Nephron (organoid): ENCODE data around the gene TUBA3C.
"Not testable (repeated sequence)": the region's sequence is repeated elsewhere in the genome, so short reads cannot be mapped to it uniquely, and the experiment has no call there.

Experiments used
- H3K27ac Mint-ChIP-seq, 3 experiments: 2 replicates each; pipeline ENCODE4 v1.8.0; 2020; ENCODE audit warnings: mixed read lengths in 3 of 3, mild to moderate bottlenecking in 2 of 3, moderate library complexity in 1 of 3
- H3K27me3 Mint-ChIP-seq: 2 replicates; pipeline ENCODE4 v1.8.0; 2021; ENCODE audit warnings: low read depth, mild to moderate bottlenecking, moderate library complexity, mixed read lengths
- H3K36me3 Mint-ChIP-seq: 2 replicates; pipeline ENCODE4 v1.8.0; 2020; ENCODE audit warnings: low read depth, mixed read lengths
- H3K4me1 Mint-ChIP-seq: 2 replicates; pipeline ENCODE4 v1.8.0; 2020; ENCODE audit warnings: mixed read lengths
- H3K4me3 Mint-ChIP-seq, 3 experiments: 2 replicates each; pipeline ENCODE4 v1.8.0; 2020; ENCODE audit warnings: mild to moderate bottlenecking in 3 of 3, mixed read lengths in 3 of 3, moderate library complexity in 2 of 3
- H3K9me3 Mint-ChIP-seq: 2 replicates; pipeline ENCODE4 v1.8.0; 2020; ENCODE audit warnings: mixed read lengths
- CTCF ChIP-seq, 3 experiments: fragments of 200-600 bp; sonication (generic); IDR thresholded peaks; one replicate each; pipeline ENCODE4 v1.5.0; 2021; ENCODE audit warnings: antibody characterized with exemption in 3 of 3; ENCODE audit not compliant: unreplicated experiment in 3 of 3

The TUBA3C gene

GRCh38 chr13:19184176-19184575, 2.6 kb upstream of the TUBA3C start:
- Mint-ChIP-seq H3K4me1 (no peaks in the 10 kb centered on the region), H3K27me3 (no peaks in the 10 kb centered on the region), H3K27ac (no peak overlapping the region), H3K36me3 (peaks cover 3% of the 10 kb centered on the region), H3K9me3 (peaks cover 60% of the 10 kb centered on the region), H3K4me3 (no peak overlapping the region)
- no peak for TF ChIP-seq CTCF (IDR thresholded peaks at IDR 0.05; ENCODE audit: unreplicated experiment in 3 of 3)

GRCh38 chr13:19183676-19184075, 2.1 kb upstream of the TUBA3C start:
- TF ChIP-seq CTCF (IDR thresholded peaks at IDR 0.05; ENCODE audit: unreplicated experiment in 3 of 3), result no peak
- Mint-ChIP-seq H3K27me3 (no peaks in the 10 kb centered on the region), H3K4me1 (no peaks in the 10 kb centered on the region), H3K27ac (no peak overlapping the region), H3K9me3 (peaks cover 62% of the 10 kb centered on the region), H3K36me3 (peaks cover 3% of the 10 kb centered on the region), H3K4me3 (no peak overlapping the region)

GRCh38 chr13:19182536-19182935, 912 bp upstream of the TUBA3C start:
- no peak for TF ChIP-seq CTCF (IDR thresholded peaks at IDR 0.05; ENCODE audit: unreplicated experiment in 3 of 3)
- no peak overlapping the region for H3K27ac Mint-ChIP-seq
- no peaks in the 10 kb centered on the region for H3K27me3 Mint-ChIP-seq
- no peak overlapping the region for H3K4me3 Mint-ChIP-seq
- peaks cover 61% of the 10 kb centered on the region for H3K9me3 Mint-ChIP-seq
- no peaks in the 10 kb centered on the region for H3K4me1 Mint-ChIP-seq
- peaks cover 3% of the 10 kb centered on the region for H3K36me3 Mint-ChIP-seq

DNA sequence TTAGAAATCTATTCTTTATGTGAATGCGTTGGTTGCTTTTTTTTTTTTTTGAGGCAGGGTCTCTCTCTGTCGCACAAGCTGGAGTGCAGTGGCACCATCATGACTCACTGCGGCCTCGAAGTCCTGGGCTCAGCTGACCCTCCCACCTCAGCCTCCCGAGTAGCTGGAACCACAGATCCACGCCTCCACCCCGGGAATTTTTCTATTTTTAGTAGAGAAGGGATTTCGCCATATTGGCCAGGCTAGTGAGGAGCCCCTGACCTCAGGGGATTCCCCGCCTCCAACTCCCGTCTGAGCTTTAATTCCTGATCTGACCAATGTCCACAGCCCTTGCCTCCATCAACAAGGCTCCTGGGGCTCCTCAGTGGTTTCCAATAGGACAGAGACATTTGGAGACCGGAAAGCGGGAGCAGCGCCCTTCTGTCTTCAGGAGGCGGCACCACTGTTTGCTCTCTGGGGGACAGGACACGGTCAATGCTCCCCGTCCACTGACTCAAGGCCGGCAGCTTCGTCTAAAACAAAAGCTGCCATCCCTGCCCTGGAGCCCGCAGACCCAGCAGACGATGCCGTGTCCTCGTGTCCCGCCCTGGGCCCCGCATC, 503 bp downstream of the TUBA3C start:
- no peaks in the 10 kb centered on the region for H3K4me1 Mint-ChIP-seq
- H3K4me3 Mint-ChIP-seq, result no peak overlapping the region
- TF ChIP-seq CTCF (IDR thresholded peaks at IDR 0.05; ENCODE audit: unreplicated experiment in 3 of 3), result no peak
- no peaks in the 10 kb centered on the region for H3K36me3 Mint-ChIP-seq
- no peaks in the 10 kb centered on the region for H3K27me3 Mint-ChIP-seq
- no peak overlapping the region for H3K27ac Mint-ChIP-seq
- peaks cover 58% of the 10 kb centered on the region for H3K9me3 Mint-ChIP-seq

DNA sequence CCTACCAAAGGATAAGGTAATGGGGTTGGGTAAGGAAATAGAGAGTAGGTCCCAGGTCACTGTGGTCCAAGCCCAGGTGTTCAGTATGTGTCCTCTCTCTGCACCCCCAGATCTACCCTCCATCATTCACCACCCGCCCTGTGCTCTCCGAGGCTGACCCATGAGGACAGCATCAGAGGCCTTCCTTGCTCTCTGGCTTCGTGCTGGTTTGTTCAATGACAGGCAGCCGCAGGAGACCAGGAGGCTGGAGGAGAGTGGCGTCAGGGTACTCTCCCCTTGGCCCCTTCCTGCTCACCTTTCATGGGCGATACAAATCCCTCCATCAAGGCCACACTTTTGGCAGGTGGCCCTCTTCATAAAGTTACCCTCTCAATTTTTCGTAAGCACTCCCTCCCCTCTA, 1.7 kb downstream of the TUBA3C start:
- H3K4me1 Mint-ChIP-seq, result no peaks in the 10 kb centered on the region
- no peak for TF ChIP-seq CTCF (IDR thresholded peaks at IDR 0.05; ENCODE audit: unreplicated experiment in 3 of 3)
- no peaks in the 10 kb centered on the region for H3K36me3 Mint-ChIP-seq
- no peak overlapping the region for H3K27ac Mint-ChIP-seq
- no peaks in the 10 kb centered on the region for H3K27me3 Mint-ChIP-seq
- peaks cover 56% of the 10 kb centered on the region for H3K9me3 Mint-ChIP-seq
- no peak overlapping the region for H3K4me3 Mint-ChIP-seq

GRCh38 chr13:19178901-19179593, 2.6 kb downstream of the TUBA3C start:
- H3K4me3 Mint-ChIP-seq, result no peak overlapping the region
- H3K27ac Mint-ChIP-seq, result no peak overlapping the region
- no peaks in the 10 kb centered on the region for H3K36me3 Mint-ChIP-seq
- no peaks in the 10 kb centered on the region for H3K27me3 Mint-ChIP-seq
- H3K4me1 Mint-ChIP-seq, result no peaks in the 10 kb centered on the region
- TF ChIP-seq CTCF (IDR thresholded peaks at IDR 0.05; ENCODE audit: unreplicated experiment in 3 of 3), result no peak
- H3K9me3 Mint-ChIP-seq, result peaks cover 52% of the 10 kb centered on the region

DNA sequence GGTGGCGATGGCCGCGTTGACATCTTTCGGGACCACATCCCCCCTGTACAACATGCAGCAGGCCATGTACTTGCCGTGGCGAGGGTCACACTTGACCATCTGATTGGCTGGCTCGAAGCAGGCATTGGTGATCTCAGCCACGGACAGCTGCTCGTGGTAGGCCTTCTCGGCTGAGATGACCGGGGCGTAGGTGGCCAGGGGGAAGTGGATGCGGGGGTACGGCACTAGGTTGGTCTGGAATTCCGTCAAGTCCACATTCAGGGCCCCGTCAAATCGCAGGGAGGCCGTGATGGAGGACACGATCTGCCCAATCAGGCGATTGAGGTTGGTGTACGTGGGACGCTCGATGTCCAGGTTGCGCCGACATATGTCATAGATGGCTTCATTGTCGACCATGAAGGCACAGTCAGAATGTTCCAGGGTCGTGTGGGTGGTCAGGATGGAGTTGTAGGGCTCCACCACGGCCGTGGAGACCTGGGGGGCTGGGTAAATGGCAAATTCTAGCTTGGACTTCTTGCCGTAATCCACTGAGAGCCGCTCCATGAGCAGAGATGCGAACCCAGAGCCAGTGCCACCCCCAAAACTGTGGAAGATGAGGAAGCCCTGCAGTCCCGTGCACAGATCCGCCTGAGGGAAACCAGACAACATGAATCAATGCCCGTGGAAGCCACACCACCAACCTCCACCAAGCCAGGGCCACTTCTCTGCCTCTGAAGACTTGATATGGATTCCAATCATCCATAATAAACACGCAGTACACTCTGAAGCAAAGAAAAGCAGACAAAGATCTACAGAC, 4.4 kb downstream of the TUBA3C start:
- H3K9me3 Mint-ChIP-seq, result peaks cover 56% of the 10 kb centered on the region
- H3K27me3 Mint-ChIP-seq, H3K27ac Mint-ChIP-seq, H3K4me1 Mint-ChIP-seq, H3K36me3 Mint-ChIP-seq, H3K4me3 Mint-ChIP-seq: not testable (repeated sequence)
